HG03457 (cell line): ENCODE measurements around the gene ANKRD34B.
"Not testable (repeated sequence)": the region's sequence is repeated elsewhere in the genome, so short reads cannot be mapped to it uniquely, and the experiment has no call there.

Source experiments
- ATAC-seq: cut with Tn5 transposase; IDR thresholded peaks from one replicate; pipeline ENCODE4 v1.9.1; 2021; ENCODE audit warnings: moderate number of reproducible peaks; ENCODE audit not compliant: unreplicated experiment

The ANKRD34B gene

GRCh38 chr5:80569961-80570786 lies at the start of gene ANKRD34B:
TSS of gene ANKRD34B (minus strand) at chr5:80570280. CDS start at chr5:80560019, 10,261 bp downstream.
- no peak for ATAC-seq

GRCh38 chr5:80619086-80619485 lies 49.0 kb upstream of the ANKRD34B start:
- ATAC-seq = no peak

DNA sequence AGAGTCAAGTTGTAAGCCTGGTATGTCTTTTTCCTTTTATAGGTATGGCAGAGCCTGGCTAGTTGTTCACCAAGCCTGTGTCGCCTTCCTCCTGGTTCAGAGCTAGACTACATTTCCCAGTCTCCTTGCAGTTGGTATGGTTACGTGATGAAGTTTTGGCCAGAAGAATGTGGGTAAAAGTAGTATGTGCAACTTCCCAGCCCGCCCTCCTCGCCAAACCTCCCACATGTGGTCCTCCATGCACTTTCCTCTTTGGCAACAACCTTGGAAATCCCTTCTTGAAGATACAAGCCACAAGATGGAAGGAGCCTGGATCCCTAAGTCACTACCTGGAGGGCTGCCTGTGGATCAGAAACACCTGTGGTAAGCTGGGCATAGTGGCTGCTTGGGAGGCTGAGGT lies 48.4 kb upstream of the ANKRD34B start:
- ATAC-seq = no peak

DNA sequence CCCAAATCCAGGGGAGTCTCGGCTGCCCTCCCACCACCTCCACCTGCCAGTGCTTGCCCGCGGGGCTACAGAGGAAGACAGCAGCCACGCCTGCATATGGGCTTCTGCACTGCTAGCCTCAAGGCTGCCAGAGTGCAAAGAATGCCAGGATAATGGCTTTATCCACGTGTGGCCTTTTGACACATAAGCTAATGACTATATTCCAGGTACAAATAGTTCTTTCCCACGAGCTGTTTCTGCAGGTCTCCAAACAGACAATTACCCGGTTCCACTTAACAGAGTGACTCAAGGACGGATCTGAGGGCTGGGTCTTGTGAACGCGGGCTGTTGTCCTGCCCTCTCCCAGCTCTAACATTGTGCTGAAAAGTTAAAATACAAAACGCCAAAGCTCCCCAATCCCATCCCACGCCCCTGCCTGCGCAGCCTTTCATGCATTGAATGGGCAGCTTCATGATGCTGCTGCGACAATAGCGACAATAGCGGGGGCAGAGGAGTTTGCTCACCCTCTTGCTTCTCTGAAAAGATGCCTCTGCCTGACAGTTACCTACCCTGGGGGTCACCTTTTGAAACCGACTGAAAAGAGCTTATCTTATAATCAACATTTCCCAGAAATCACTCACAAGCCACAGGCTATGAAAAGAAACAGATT lies 45.3 kb upstream of the ANKRD34B start:
- no peak for ATAC-seq

- no peak for ATAC-seq
Measured at GRCh38 chr5:80609692-80610091, 39.6 kb upstream of the ANKRD34B start.

GRCh38 chr5:80608731-80609130 lies 38.7 kb upstream of the ANKRD34B start:
- no peak for ATAC-seq

GRCh38 chr5:80607832-80608231 lies 37.8 kb upstream of the ANKRD34B start:
- peak; percentile 71 for ATAC-seq

DNA sequence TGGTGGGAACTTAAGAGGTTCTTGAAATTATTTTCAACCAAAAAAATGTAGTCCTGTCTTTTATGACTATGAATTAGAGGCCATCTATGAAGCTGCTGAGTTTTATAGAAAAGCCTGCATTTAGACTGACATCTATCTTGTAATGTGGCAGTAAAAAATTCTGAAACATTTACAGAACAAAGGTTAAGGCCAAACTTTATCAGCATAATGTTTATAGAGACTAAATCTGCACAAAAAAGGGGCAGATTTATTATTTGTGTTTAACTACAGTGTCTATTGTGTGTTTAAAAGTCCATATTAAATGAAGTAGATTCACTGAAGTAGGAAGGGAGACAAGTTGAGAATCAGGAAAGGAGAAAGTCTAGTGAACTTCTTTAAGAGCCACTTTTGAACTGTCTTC lies 37.3 kb upstream of the ANKRD34B start:
- no peak for ATAC-seq

DNA sequence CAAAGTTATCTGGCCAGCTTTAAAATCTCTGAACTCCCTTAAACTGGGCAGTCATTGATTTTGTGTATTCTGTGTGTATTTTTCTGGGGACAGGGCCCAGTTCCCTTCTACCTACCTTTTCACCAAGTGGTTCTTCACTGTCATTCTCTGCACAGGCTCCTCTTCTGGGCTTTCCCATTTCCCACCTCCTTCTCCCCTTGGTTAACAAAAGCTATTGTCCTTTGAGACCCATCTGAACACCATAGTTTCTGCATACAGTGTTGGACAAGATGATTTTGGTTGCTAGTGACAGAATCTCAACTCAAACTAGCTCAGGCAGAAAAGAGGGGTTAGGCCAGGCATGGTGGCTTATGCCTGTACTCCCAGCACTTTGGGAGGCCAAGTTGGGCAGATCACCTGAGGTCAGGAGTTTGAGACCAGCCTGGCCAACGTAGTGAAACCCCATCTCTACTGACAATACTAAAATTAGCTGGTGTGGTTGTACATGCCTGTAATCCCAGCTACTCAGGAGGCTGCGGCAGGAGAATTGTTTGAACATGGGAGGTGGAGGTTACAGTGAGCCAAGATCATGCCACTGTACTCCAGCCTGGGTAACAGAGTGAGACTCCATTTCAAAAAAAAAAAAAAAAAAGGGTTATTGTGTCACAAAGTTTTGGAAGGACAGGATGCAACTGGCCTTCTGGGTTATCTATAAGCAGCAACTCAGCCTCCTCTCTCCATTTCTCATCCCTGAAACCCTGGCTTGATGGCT lies 31.0 kb upstream of the ANKRD34B start:
- no peak for ATAC-seq

GRCh38 chr5:80597500-80597899 lies 27.4 kb upstream of the ANKRD34B start:
- ATAC-seq = no peak

GRCh38 chr5:80594810-80595209 lies 24.7 kb upstream of the ANKRD34B start:
- no peak for ATAC-seq

DNA sequence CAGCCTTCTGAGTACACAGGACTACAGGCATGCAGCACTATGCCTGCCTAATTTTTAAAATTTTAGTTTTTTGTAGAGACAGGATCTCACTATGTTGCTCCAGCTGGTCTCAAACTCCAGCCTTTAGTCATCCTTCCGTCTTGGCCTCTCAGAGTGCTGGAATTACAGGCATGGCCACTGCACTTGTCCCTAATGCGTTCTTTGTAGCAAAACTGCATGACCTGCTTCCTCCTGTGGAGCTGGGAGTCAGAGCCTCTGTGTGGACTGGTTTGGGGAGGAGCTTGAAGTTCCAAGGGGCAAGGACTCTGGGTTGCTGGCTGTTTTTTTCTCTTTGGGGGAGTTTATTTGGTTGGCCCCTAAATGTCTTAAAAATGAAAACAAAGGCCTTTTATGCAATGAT lies 22.7 kb upstream of the ANKRD34B start:
- ATAC-seq = no peak

DNA sequence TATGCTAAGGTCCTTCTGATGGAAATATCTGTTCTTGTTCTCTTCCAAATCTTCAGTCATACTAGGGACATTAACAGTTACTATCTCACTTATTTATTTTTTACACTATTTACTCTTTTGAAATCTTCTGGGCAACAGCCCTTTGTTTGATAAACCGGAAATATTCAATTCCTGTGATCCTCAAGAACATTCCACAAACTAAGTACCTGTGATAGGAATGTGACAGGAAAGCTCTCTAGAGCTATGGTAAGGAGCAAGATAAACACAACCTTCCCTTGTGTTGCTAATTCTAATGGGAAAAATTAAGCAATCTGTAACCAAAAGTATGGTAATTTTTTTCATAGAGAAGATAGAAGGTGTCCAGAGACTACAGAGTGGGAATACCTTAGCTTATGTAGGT lies 22.0 kb upstream of the ANKRD34B start:
- no peak for ATAC-seq

GRCh38 chr5:80591352-80591751 lies 21.3 kb upstream of the ANKRD34B start:
- no peak for ATAC-seq

- no peak for ATAC-seq
Measured at GRCh38 chr5:80590766-80591165, 20.7 kb upstream of the ANKRD34B start.

- no peak for ATAC-seq
Measured at GRCh38 chr5:80588858-80589540, 18.9 kb upstream of the ANKRD34B start.

- no peak for ATAC-seq
Measured at GRCh38 chr5:80584770-80585169, 14.7 kb upstream of the ANKRD34B start.

- ATAC-seq = not testable (repeated sequence)
Measured at GRCh38 chr5:80580291-80580690, 10.2 kb upstream of the ANKRD34B start.

DNA sequence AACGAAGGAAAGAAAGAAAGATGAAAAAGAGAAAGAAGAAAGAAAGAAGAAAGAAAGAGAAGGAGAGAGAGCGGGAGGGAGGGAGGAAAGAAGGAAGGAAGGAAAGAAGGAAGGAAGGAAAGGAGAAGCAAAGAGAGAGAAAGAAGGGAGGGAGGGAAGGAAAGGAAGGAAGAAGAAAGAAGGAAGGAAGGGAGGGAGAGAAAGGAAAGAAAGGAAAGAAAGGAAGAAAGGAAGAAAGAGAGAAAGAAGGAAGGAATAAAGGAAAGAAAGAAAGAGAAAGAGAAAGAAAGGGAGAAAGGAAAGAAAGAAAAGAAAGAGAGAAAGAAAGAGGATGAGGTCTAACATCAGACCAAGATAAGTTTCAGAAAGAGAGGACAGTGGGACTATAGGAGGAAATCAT lies 9.0 kb upstream of the ANKRD34B start:
- no peak for ATAC-seq

DNA sequence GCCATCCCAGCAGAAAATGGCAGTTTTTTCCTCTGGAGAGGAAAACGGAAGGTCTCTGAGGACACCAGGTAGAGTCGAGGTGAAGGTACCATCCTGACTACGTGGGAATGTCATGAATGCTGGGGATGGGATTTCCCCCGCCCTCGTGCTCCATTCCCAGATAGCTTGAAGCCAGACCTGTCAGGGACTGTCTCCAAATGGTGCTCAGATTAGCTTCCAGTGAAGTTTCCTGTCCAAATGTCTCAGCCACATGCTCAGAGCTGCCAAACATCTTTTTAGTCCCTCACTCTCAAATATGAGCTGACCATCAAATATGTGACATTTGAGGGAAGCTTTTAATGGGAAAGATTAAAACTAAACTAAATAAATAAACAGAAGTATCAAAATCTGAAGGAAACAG lies 7.6 kb upstream of the ANKRD34B start:
- no peak for ATAC-seq

DNA sequence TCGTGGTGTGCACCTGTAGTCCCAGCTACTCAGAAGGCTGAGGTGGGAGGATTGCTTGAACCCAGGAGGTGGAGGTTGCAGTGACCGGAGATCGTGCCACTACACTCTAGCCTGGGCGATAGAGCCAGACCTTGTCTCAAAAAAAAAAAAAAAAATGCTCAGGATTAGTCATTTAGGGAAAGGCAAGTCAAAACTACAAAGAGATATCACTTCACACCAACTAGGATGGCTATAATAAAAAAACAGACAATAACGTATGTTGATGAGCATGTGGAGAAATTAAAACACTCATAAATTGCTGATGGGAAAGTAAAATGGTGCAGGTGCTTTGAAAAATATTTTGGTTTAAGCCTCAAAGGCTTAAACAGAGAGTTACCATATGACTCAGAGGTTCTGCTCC lies 6.3 kb upstream of the ANKRD34B start:
- ATAC-seq = no peak
